Mucosa of descending colon (tissue), 3 donors: Measurements from ENCODE around the gene SRBD1. TPM values are rescaled to one million over a fixed set of nuclear protein-coding genes. Genes with fewer than 3 reads are reported as not detected.

Experiments used
- ATAC-seq: fragments of 200-7000 bp; cut with Tn5 transposase; one replicate; pipeline ENCODE4 v1.9.1; 2020; ENCODE audit warnings: mild to moderate bottlenecking, moderate library complexity
- DNase-seq, 3 donors: peaks; one replicate each; pipeline ENCODE4 v3.0.0-alpha.2; 2020
- H3K36me3 ChIP-seq: fragments of 200-600 bp; one replicate; pipeline ENCODE4 v1.8.0; 2021; ENCODE audit warnings: low read depth, mild to moderate bottlenecking
- H3K4me1 ChIP-seq: fragments of 200-600 bp; one replicate; pipeline ENCODE4 v1.8.0; 2021; ENCODE audit warnings: low read depth, mild to moderate bottlenecking
- H3K4me3 ChIP-seq: fragments of 200-600 bp; one replicate; pipeline ENCODE4 v1.8.0; 2021; ENCODE audit warnings: mild to moderate bottlenecking
- H3K9me3 ChIP-seq: fragments of 200-600 bp; one replicate; pipeline ENCODE4 v1.8.0; 2021; ENCODE audit warnings: mild to moderate bottlenecking
- CTCF ChIP-seq: fragments of 200-600 bp; IDR thresholded peaks from one replicate; pipeline ENCODE4 v1.8.0; 2022; ENCODE audit warnings: antibody characterized with exemption, mild to moderate bottlenecking
- intact Hi-C, 2 donors: fragments of 100-400 bp; cut with DNase I in 1 of 2; cut with micrococcal nuclease in 1 of 2; formaldehyde crosslinking; loops; one replicate each; pipeline versions ENCODE4 v1.11.0 to v1.11.1; 2022; cut with DNase I, micrococcal nuclease
- total RNA-seq, 3 donors: library from RNA; stranded (reverse); fragmentation: NEBNext Ultra II Directional in 2 of 3; extraction: Animal tissue kit (Norgen Biotek cat#: 25700) in 2 of 3; gene quantifications; one replicate each; pipeline versions ENCODE4 v1.2.1 to v1.2.4, GENCODE V29; 2021 to 2023
- donor health status: DM: no; HTN: no; CAD: no; lungs with moderate emphysema.
- donor health status: DM: no; HTN: no; CAD: no.
- donor health status: DM: no; HTN: yes; CAD: no.

Gene SRBD1
- total RNA-seq, 3 donors from 2014 or later = 17.2 to 20.9 (median 17.3) TPM

- no peaks in the 10 kb centered on the region for H3K9me3 ChIP-seq
- TF ChIP-seq CTCF = no peak
- H3K4me1 ChIP-seq = peaks cover 7% of the 10 kb centered on the region
- H3K36me3 ChIP-seq = no peaks in the 10 kb centered on the region
- no peak for ATAC-seq
- no peak for DNase-seq
- intact Hi-C loops = no loop called here
- no peak overlapping the region for H3K4me3 ChIP-seq
These were observed 100.2 kb downstream of the SRBD1 start for GRCh38 chr2:45510701-45511420.

DNA sequence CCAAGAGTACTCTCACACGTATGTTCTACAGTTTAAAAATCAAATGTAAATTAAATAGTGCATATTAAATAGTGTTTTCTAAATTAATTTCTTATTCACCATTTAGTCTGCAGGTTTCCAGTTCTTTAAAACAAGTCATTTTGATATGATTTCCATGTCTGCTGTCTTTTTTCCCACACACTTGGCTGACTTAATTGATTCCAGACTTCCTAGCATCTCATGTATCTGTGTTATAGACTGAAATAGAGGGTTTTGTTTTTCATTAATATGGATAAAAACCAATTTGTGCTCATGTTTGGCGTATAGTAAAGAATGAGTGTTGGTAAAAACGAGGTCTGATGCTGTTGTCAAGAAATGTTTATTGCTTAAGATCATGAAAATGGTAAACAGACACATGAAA is 104.3 kb downstream of the SRBD1 start:
- no peak for ATAC-seq

DNA sequence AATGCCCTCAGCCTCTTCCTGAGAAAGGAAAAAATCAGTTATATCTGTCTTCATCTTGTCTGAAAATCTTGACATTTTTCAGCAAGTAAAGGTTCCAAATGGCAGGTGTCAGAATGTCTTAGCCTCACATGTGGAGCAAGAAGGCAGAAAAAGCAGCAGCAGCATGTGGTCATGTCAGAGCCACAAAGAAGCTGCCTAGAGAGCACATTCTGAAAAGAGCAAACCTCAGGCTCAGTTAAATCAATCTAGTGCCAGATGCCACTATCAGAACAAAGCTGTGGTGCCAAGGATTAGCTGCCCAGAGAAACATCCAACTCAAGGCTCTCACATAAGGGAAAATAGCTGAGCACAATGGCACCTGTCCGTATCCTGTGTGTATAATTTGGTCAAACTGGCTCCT is 105.9 kb downstream of the SRBD1 start:
- no peak for TF ChIP-seq CTCF
- DNase-seq (no peak), ATAC-seq (no peak)
- H3K9me3 ChIP-seq = peaks cover 10% of the 10 kb centered on the region
- no peaks in the 10 kb centered on the region for H3K4me1 ChIP-seq
- H3K36me3 ChIP-seq = no peaks in the 10 kb centered on the region
- no peak overlapping the region for H3K4me3 ChIP-seq
- intact Hi-C loops = no loop called here

More for the DNA sequence above, 104.3 kb downstream of the SRBD1 start:
- no peak for DNase-seq
- no peak overlapping the region for H3K4me3 ChIP-seq
- peaks cover 7% of the 10 kb centered on the region for H3K4me1 ChIP-seq
- intact Hi-C loops = no loop called here
- no peak for TF ChIP-seq CTCF
- H3K36me3 ChIP-seq = no peaks in the 10 kb centered on the region
- H3K9me3 ChIP-seq = peaks cover 2% of the 10 kb centered on the region

DNA sequence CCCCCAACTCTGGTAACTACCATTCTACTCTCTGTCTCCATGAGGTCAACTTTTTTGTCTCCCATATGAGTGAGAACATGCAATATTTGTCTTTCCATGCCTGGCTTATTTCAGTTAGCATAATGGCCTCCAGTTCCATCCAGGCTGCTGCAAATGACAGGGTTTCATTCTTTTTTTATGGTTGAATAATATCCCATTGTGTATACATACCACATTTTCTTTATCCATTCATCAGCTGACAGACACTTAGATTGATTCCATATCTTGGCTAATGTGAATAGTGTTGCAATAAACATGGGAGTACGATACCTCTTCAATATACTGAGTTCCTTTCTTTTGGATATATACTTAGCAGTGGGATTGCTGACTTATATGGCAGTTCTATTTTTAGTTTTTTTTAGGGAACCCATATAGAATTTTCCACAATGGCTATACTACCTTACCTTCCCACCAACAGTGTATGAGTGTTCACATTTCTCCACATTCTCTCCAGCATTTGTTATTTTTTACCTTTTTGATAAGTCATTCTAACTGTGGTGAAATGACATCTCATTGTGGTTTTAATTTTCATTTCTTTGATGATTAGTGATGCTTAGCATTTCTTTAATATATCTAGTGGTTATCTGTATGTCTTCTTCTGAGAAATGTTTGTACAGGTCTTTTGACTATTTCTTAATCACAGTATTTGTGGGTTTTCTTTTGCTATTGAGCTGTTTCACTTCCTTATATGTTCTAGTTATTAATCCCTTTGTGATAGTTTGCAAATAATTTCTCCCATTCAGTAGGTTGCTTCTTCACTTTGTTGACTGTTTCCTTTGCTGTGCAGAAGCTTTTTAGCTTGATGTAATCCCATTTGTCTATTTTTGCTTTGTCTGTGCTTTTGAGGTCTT is 112.2 kb downstream of the SRBD1 start:
- TF ChIP-seq CTCF = no peak
- no peak for DNase-seq
- no peak for ATAC-seq
- Histone ChIP-seq H3K4me3 (no peak overlapping the region), H3K4me1 (no peaks in the 10 kb centered on the region), H3K36me3 (no peaks in the 10 kb centered on the region), H3K9me3 (peaks cover 10% of the 10 kb centered on the region)
- intact Hi-C loops = loop anchor here in 1 of 2 donors (5.0 kb wide), 1 partner anchor 517 kb away; no protein-coding TSS in a partner anchor

- intact Hi-C loops = loop anchor here in 1 of 2 donors (5.0 kb wide), 1 partner anchor 515 kb away; no protein-coding TSS in a partner anchor
- no peak for ATAC-seq
These were observed 113.7 kb downstream of the SRBD1 start for GRCh38 chr2:45497355-45497754.

More at GRCh38 chr2:45497355-45497754, 113.7 kb downstream of the SRBD1 start:
- Histone ChIP-seq H3K9me3 (peaks cover 10% of the 10 kb centered on the region), H3K4me3 (no peak overlapping the region), H3K4me1 (no peaks in the 10 kb centered on the region), H3K36me3 (no peaks in the 10 kb centered on the region)
- TF ChIP-seq CTCF = no peak
- no peak for DNase-seq
